ENCODE measurements around the gene VPS37C.
"Not testable (repeated sequence)": the region's sequence is repeated elsewhere in the genome, so short reads cannot be mapped to it uniquely, and the experiment has no call there.

DNA sequence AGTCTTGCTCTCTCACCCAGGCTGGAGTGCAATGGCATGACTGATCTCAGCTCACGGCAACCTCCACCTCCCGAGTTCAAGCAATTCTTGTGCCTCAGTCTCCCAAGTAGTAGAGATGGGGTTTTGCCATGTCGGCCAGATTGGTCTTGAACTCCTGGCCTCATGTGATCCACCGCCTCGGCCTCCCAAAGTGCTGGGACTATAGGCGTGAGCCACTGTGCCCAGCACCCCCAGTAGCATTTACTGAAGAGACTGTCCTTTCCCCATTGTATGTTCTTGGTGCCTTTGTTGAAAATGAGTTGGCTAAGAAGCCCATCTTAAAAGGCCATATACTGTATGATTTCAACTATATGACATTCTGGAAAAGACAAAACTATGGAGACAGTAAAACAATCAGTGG, 19.0 kb upstream of the VPS37C start:
- TF ChIP-seq JUND (IDR thresholded peaks at IDR 0.05); RAD21 (IDR thresholded peaks at IDR 0.05); YY1 (IDR thresholded peaks at IDR 0.05); TAF1 (conservative IDR thresholded peaks at IDR 0.05): not testable (repeated sequence)
- TF ChIP-seq, protein P1, sequence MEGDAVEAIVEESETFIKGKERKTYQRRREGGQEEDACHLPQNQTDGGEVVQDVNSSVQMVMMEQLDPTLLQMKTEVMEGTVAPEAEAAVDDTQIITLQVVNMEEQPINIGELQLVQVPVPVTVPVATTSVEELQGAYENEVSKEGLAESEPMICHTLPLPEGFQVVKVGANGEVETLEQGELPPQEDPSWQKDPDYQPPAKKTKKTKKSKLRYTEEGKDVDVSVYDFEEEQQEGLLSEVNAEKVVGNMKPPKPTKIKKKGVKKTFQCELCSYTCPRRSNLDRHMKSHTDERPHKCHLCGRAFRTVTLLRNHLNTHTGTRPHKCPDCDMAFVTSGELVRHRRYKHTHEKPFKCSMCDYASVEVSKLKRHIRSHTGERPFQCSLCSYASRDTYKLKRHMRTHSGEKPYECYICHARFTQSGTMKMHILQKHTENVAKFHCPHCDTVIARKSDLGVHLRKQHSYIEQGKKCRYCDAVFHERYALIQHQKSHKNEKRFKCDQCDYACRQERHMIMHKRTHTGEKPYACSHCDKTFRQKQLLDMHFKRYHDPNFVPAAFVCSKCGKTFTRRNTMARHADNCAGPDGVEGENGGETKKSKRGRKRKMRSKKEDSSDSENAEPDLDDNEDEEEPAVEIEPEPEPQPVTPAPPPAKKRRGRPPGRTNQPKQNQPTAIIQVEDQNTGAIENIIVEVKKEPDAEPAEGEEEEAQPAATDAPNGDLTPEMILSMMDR (IDR thresholded peaks at IDR 0.05; ENCODE audit: low read depth, low read length, missing input control): not testable (repeated sequence)
